ENCODE measurements around the gene APLF.
"Not testable (repeated sequence)": the region's sequence is repeated elsewhere in the genome, so short reads cannot be mapped to it uniquely, and the experiment has no call there.

DNA sequence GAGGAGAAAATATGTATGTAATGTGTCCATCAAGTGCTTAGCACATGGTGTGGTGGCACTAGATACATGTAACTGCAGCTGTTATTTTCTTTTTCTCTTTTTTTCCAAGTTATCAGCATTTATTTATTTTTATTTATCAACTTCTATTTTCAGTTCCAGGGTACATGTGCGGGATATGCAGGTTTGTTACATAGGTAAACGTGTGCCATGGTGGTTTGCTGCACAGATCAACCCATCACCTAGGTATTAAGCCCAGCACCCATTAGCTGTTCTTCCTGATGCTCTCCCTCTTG is 128.1 kb downstream of the APLF start:
- not testable (repeated sequence) for TF ChIP-seq HOXA7 (CRISPR knock-in tag; IDR thresholded peaks at IDR 0.05); E2F6 (IDR thresholded peaks at IDR 0.05; ENCODE audit: borderline replicate concordance, low read depth); ZC3H11A (IDR thresholded peaks at IDR 0.05); CHD4 (IDR thresholded peaks at IDR 0.05; ENCODE audit: borderline replicate concordance); RNF2 (IDR thresholded peaks at IDR 0.05; ENCODE audit: borderline replicate concordance, low read depth); RFX5 (IDR thresholded peaks at IDR 0.05)
- TF ChIP-seq, protein P1, sequence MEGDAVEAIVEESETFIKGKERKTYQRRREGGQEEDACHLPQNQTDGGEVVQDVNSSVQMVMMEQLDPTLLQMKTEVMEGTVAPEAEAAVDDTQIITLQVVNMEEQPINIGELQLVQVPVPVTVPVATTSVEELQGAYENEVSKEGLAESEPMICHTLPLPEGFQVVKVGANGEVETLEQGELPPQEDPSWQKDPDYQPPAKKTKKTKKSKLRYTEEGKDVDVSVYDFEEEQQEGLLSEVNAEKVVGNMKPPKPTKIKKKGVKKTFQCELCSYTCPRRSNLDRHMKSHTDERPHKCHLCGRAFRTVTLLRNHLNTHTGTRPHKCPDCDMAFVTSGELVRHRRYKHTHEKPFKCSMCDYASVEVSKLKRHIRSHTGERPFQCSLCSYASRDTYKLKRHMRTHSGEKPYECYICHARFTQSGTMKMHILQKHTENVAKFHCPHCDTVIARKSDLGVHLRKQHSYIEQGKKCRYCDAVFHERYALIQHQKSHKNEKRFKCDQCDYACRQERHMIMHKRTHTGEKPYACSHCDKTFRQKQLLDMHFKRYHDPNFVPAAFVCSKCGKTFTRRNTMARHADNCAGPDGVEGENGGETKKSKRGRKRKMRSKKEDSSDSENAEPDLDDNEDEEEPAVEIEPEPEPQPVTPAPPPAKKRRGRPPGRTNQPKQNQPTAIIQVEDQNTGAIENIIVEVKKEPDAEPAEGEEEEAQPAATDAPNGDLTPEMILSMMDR (IDR thresholded peaks at IDR 0.05), result not testable (repeated sequence)

Measured in A549 (cell line).